Prostate gland (tissue), 2 donors: ENCODE data around the gene PLCH1.

ENCODE experiments used
- POLR2A ChIP-seq: fragments of 450-650 bp; IDR thresholded peaks from one replicate; pipeline ENCODE4 v1.6.1; 2016; ENCODE audit warnings: antibody characterized with exemption, mild to moderate bottlenecking
- POLR2AphosphoS5 ChIP-seq: sonication (generic); formaldehyde crosslinking; IDR thresholded peaks from one replicate; pipeline ENCODE4 v1.6.1; 2017; ENCODE audit warnings: antibody characterized with exemption
- TF ChIP-seq, protein P1 (sequence below), 4 experiments: fragments of 200-600 bp in 2 of 4; fragments of 450-650 bp in 2 of 4; sonication (generic) in 2 of 4; IDR thresholded peaks; 1 replicate in 3 of 4; 2 replicates in 1 of 4; pipeline ENCODE4 v1.5.1; 2016 to 2019; ENCODE audit warnings: antibody characterized with exemption in 4 of 4, mild to moderate bottlenecking in 2 of 4, moderate library complexity in 2 of 4

DNA sequence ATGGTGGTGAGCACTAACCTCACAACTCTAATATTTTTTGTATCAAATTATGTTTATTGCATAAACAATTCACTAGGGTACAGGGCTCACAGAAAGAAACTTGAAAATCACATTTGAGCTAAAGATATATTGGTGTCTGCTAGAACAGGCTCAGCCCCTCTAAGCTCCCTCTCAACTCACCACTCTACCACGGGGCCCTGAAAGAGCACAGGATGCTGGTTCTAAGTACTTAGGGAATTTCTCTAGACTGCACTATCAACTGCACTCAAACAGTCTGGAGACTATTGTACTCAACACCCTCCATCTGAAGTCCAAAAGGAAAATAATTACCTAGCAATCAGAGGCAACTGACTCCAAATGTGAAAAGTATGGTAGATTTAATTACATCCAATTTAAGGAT, 352.7 kb downstream of the PLCH1 start:
- TF ChIP-seq, protein P1, sequence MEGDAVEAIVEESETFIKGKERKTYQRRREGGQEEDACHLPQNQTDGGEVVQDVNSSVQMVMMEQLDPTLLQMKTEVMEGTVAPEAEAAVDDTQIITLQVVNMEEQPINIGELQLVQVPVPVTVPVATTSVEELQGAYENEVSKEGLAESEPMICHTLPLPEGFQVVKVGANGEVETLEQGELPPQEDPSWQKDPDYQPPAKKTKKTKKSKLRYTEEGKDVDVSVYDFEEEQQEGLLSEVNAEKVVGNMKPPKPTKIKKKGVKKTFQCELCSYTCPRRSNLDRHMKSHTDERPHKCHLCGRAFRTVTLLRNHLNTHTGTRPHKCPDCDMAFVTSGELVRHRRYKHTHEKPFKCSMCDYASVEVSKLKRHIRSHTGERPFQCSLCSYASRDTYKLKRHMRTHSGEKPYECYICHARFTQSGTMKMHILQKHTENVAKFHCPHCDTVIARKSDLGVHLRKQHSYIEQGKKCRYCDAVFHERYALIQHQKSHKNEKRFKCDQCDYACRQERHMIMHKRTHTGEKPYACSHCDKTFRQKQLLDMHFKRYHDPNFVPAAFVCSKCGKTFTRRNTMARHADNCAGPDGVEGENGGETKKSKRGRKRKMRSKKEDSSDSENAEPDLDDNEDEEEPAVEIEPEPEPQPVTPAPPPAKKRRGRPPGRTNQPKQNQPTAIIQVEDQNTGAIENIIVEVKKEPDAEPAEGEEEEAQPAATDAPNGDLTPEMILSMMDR (IDR thresholded peaks at IDR 0.05): no peak
- no peak for TF ChIP-seq POLR2A
- no peak for TF ChIP-seq POLR2AphosphoS5
